ENCODE results near the gene SLC19A3.
"Not testable (repeated sequence)": the region's sequence is repeated elsewhere in the genome, so short reads cannot be mapped to it uniquely, and the experiment has no call there.

The SLC19A3 gene

DNA sequence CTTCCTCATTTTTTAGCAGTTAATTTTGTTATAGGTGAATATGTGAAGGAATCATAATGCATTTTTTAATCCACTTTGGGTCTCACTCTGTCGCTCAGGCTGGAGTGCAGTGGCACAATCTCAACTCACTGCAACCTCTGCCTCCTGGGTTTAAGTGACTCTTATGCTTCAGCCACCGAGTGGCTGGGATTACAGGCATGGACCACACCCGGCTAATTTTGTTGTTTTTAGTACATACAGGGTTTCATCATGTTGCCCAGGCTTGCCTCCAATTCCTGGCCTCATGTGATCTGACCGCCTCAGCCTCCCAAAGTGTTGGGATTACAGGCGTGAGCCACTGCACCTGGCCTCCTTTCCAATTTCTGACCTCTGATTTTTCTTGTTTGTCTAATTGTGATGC lies 33.6 kb downstream of the SLC19A3 start:
- H3K4me3 ChIP-seq (ENCODE audit: low read depth, low read length): no peak overlapping the region
- no peaks in the 10 kb centered on the region for H3K4me1 ChIP-seq
- TF ChIP-seq, protein P1, sequence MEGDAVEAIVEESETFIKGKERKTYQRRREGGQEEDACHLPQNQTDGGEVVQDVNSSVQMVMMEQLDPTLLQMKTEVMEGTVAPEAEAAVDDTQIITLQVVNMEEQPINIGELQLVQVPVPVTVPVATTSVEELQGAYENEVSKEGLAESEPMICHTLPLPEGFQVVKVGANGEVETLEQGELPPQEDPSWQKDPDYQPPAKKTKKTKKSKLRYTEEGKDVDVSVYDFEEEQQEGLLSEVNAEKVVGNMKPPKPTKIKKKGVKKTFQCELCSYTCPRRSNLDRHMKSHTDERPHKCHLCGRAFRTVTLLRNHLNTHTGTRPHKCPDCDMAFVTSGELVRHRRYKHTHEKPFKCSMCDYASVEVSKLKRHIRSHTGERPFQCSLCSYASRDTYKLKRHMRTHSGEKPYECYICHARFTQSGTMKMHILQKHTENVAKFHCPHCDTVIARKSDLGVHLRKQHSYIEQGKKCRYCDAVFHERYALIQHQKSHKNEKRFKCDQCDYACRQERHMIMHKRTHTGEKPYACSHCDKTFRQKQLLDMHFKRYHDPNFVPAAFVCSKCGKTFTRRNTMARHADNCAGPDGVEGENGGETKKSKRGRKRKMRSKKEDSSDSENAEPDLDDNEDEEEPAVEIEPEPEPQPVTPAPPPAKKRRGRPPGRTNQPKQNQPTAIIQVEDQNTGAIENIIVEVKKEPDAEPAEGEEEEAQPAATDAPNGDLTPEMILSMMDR (IDR thresholded peaks at IDR 0.05; ENCODE audit: low read depth, low read length): no peak
- H3K27me3 ChIP-seq: no peaks in the 10 kb centered on the region
- no peaks in the 10 kb centered on the region for H3K9me3 ChIP-seq
- no peaks in the 10 kb centered on the region for H3K36me3 ChIP-seq
- DNase-seq: no peak

DNA sequence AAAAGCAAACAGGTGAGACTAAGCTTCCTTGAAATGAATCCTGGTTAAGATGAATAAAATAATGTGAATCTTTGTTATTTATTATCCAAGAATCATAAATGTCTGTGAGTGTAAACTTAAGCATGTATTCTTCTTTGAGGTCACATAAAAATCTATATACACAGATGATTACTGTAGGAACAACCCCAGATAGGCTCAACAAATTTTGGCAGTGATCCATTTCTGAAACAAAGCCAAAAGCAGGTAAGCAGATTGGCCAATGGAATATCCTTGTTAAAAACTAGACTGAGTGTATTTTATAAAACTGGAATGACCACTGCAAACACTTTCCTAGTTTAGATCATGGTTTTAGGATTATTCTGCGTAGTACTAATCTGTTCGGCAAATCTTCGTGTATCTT lies 39.9 kb downstream of the SLC19A3 start:
- H3K9me3 ChIP-seq: no peaks in the 10 kb centered on the region
- no peak overlapping the region for H3K4me3 ChIP-seq (ENCODE audit: low read depth, low read length)
- no peaks in the 10 kb centered on the region for H3K4me1 ChIP-seq
- no peak for DNase-seq
- no peaks in the 10 kb centered on the region for H3K36me3 ChIP-seq
- TF ChIP-seq, protein P1 (IDR thresholded peaks at IDR 0.05; ENCODE audit: low read depth, low read length): no peak
- H3K27me3 ChIP-seq: no peaks in the 10 kb centered on the region

DNA sequence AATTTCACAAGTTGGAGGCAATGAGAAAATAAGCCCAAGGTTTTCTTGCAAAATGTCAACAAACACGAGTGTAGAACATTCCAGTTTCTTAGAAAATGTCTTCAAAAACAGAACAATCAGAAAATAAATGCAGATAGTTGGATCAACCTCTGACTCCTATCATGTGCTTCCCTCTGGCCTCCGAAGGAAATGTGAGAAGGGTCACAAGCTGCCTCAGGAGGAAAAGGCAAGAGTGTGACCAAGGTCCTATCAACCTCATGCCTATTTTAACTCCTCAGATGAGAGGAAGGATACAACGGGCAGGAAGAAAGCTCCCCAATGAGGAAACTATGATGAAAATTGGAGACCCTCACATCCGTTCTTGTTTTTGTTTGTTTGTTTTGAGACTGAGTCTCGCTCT lies 43.3 kb downstream of the SLC19A3 start:
- TF ChIP-seq, protein P1 (IDR thresholded peaks at IDR 0.05; ENCODE audit: low read depth, low read length): no peak

DNA sequence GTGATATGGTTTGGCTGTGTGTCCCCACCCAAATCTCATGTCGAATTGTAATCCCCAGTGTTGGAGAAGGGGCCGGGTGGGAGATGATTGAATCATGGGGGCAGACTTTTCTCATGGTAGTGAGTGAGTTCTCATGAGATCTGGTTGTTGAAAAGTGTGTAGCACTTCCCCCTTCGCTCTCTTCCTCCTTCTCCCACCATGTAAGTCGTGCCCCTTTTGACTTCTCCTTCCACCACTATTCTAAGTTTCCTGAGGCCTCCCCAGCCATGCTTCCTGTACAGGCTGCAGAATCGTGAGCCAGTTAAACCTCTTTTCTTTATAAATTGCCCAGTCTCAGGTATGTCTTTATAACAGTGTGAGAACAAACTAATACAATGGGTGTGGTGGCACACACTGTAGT lies 44.2 kb downstream of the SLC19A3 start:
- DNase-seq; H3K9me3 ChIP-seq; H3K4me3 ChIP-seq (ENCODE audit: low read depth, low read length); H3K4me1 ChIP-seq; H3K36me3 ChIP-seq; H3K27me3 ChIP-seq: not testable (repeated sequence)

More for the DNA sequence above, 43.3 kb downstream of the SLC19A3 start:
- no peak for DNase-seq
- no peaks in the 10 kb centered on the region for H3K36me3 ChIP-seq
- no peaks in the 10 kb centered on the region for H3K9me3 ChIP-seq
- H3K4me1 ChIP-seq: no peaks in the 10 kb centered on the region
- H3K27me3 ChIP-seq: no peaks in the 10 kb centered on the region
- no peak overlapping the region for H3K4me3 ChIP-seq (ENCODE audit: low read depth, low read length)

DNA sequence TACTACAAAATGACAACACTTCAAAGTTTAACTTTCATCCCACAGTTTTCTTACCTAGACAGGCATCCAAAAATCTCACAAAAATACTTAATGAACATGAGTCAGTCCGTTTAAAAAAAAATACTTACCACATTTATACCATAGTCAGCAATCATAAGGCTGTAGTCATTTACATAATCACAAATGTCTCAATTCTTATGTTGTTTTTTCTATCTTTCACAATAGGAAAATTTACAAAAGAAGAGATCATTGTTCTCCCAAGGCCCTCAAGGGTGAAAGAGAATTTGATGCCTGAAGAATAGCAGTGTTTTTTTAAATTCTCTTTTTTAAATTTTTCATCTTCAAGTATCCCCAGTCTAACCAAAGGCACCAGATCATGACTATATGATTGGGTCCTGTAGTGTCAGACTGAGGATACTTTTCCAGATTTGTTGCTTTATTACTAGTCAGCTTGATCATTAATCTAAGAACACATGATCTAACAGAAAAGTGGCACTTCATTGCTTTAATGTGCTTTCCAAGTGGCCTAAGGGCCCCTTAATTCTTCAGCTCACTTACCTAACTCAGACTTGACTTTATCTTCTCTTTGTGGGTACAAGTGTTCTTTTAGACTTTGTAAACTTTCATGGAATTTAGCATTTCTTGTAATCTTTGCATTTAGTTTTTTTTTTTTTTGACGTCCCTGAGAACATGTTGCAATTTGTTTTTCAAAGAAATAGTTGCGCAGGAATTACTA lies 46.5 kb downstream of the SLC19A3 start:
- H3K36me3 ChIP-seq: no peaks in the 10 kb centered on the region
- peaks cover 14% of the 10 kb centered on the region for H3K27me3 ChIP-seq
- no peaks in the 10 kb centered on the region for H3K4me1 ChIP-seq
- TF ChIP-seq, protein P1 (IDR thresholded peaks at IDR 0.05; ENCODE audit: low read depth, low read length): no peak
- no peak overlapping the region for H3K4me3 ChIP-seq (ENCODE audit: low read depth, low read length)
- DNase-seq: no peak
- H3K9me3 ChIP-seq: no peaks in the 10 kb centered on the region

DNA sequence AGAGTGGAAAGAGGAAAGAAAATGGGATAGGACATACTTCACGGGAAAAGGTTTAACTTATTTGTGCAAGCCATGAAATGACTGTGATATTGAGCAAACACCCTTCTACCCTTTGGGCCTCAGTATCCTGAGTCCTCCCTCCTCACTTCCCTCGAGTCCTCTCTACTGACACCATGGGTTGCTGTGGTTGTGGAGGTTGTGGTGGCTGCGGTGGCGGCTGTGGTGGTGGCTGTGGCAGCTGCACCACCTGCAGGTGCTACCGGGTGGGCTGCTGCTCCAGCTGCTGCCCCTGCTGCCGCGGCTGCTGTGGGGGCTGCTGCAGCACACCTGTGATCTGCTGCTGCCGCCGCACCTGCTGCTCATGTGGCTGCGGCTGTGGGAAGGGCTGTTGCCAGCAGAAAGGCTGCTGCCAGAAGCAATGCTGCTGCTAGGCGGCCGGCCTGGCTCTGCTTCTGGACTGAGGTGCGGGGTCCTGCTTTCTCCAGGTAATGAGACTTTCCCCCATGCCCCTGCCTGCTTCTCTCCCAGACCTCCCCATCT lies 51.1 kb downstream of the SLC19A3 start, which contains the start of gene SCYGR5:
Gene SCYGR5, plus strand, starts transcription at position 174 of the 540 bp plus-strand sequence. Its CDS starts 0 bp downstream, at position 174.
- DNase-seq; H3K4me1 ChIP-seq; H3K4me3 ChIP-seq (ENCODE audit: low read depth, low read length): not testable (repeated sequence)

DNA sequence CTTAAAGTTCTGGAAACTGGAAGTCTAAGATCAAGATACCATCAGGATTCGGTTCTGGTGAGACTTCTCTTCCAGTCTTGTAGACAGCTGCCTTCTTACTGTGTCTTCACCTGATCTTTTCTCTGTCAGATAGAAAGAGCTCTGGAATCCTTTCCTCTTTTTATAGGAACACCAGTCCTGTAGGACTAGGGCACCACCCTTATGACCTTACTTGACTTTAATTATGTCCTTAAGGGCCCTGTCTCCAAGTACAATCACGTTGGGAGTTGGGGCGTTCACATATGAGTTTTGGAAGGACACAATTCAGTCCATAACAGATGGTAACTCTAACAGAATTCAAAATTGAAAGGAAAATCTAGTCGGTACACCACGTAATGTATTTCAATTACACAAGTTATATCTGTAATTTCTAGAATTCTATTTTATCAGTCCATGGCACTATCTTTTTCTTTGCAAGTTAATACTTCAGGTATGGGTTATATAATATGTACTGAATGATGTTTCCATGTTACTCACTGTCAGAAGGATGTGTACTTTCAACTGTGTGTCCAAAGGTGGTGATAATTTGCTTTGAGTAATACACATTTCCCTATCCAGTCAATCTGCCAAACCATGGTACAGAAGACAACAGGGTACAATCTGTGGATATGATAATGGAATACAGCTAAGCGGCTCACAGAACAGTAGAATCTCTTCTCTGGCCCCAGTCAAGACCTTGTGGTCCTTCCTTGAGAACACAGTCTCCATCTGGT lies 52.5 kb downstream of the SLC19A3 start:
- Histone ChIP-seq H3K4me1 (no peaks in the 10 kb centered on the region), H3K27me3 (peaks cover 14% of the 10 kb centered on the region), H3K36me3 (no peaks in the 10 kb centered on the region), H3K9me3 (no peaks in the 10 kb centered on the region), H3K4me3 (ENCODE audit: low read depth, low read length) (no peak overlapping the region)
- TF ChIP-seq, protein P1 (IDR thresholded peaks at IDR 0.05; ENCODE audit: low read depth, low read length): no peak
- no peak for DNase-seq

More for the DNA sequence above, 51.1 kb downstream of the SLC19A3 start, which contains the start of gene SCYGR5:
- peaks cover 14% of the 10 kb centered on the region for H3K27me3 ChIP-seq
- not testable (repeated sequence) for H3K9me3 ChIP-seq, H3K36me3 ChIP-seq
